ENCODE data around the gene PAM. TPM values are rescaled to one million over a fixed set of nuclear protein-coding genes. Genes with fewer than 3 reads are reported as not detected.

Gene PAM
- total and polyA plus RNA-seq, 2 of the 13 experiments (the other 11 are each of a cell fraction or from before 2014, with no cell fraction given): 20.2 to 79.1 TPM

GRCh38 chr5:102895234-102895633 lies 140.1 kb downstream of the PAM start:
- intact Hi-C loops (cut with micrococcal nuclease; ENCODE audit: unreplicated experiment): no loop called here
- H3K4me1 ChIP-seq (ENCODE audit: insufficient read depth, low read length): no peaks in the 10 kb centered on the region
- in situ Hi-C loops (cut with HindIII; ENCODE audit: extremely low pct_ligation_motif_present, low pct_unique_long_range_greater_than_20kb): no loop called here
- no peak overlapping the region for H3K9ac ChIP-seq (ENCODE audit: insufficient read depth, low read depth, low read length)
- H3K4me3 ChIP-seq (replicated peaks in 1 of 3; ENCODE audit: insufficient read depth in 1 of 3, low read depth in 2 of 3, low read length in 3 of 3): no peak overlapping the region
- TF ChIP-seq PHB2 (IDR thresholded peaks at IDR 0.05; ENCODE audit: partially characterized antibody) (no peak), NONO (IDR thresholded peaks at IDR 0.05) (no peak), NONO (CRISPR knock-in tag; conservative IDR thresholded peaks at IDR 0.05) (no peak), CREM (IDR thresholded peaks at IDR 0.05) (no peak), CREM (CRISPR knock-in tag; IDR thresholded peaks at IDR 0.05) (no peak), SATB2 (CRISPR knock-in tag; IDR thresholded peaks at IDR 0.05) (no peak), BCLAF1 (IDR thresholded peaks at IDR 0.05) (no peak)
- BruUV-seq (replicated peaks): no TSS peak
- ChIA-PET CTCF (ENCODE audit: low intra/inter-chr PET ratio, low total read pairs) (no interaction called here), POLR2A (no interaction called here)
- DNase-seq (ENCODE audit: low spot score) (no peak), FAIRE-seq (no peak), ATAC-seq (no peak)
- H3K27me3 ChIP-seq (ENCODE audit: control insufficient read depth in 1 of 2, insufficient read depth in 2 of 2, low read length in 2 of 2): no peaks in the 10 kb centered on the region
- no peak overlapping the region for H2AFZ ChIP-seq (ENCODE audit: low read length)
- H3K36me3 ChIP-seq (replicated peaks in 1 of 2; ENCODE audit: control insufficient read depth in 1 of 2, insufficient read depth in 2 of 2, low read length in 2 of 2): no peaks in the 10 kb centered on the region
- H3K79me2 ChIP-seq (ENCODE audit: insufficient read depth, low read length): no peaks in the 10 kb centered on the region
- no peaks in the 10 kb centered on the region for H3K9me3 ChIP-seq (ENCODE audit: low read length)
- no peaks in the 10 kb centered on the region for H4K20me1 ChIP-seq (ENCODE audit: insufficient read depth, low read length)
- no peak overlapping the region for H3K4me2 ChIP-seq (ENCODE audit: low read depth, low read length)
- no peak overlapping the region for H3K27ac ChIP-seq (ENCODE audit: extremely low read length, insufficient read depth, low read length)

GRCh38 chr5:102895976-102896375 lies 140.9 kb downstream of the PAM start:
- Histone ChIP-seq H2AFZ (ENCODE audit: low read length) (no peak overlapping the region), H3K36me3 (replicated peaks in 1 of 2; ENCODE audit: control insufficient read depth in 1 of 2, insufficient read depth in 2 of 2, low read length in 2 of 2) (no peaks in the 10 kb centered on the region), H3K79me2 (ENCODE audit: insufficient read depth, low read length) (no peaks in the 10 kb centered on the region), H3K9me3 (ENCODE audit: low read length) (no peaks in the 10 kb centered on the region), H3K27me3 (ENCODE audit: control insufficient read depth in 1 of 2, insufficient read depth in 2 of 2, low read length in 2 of 2) (no peaks in the 10 kb centered on the region), H3K4me3 (replicated peaks in 1 of 3; ENCODE audit: insufficient read depth in 1 of 3, low read depth in 2 of 3, low read length in 3 of 3) (no peak overlapping the region), H3K9ac (ENCODE audit: insufficient read depth, low read depth, low read length) (no peak overlapping the region), H3K27ac (ENCODE audit: extremely low read length, insufficient read depth, low read length) (no peak overlapping the region), H3K4me2 (ENCODE audit: low read depth, low read length) (no peak overlapping the region), H4K20me1 (ENCODE audit: insufficient read depth, low read length) (no peaks in the 10 kb centered on the region), H3K4me1 (ENCODE audit: insufficient read depth, low read length) (no peaks in the 10 kb centered on the region)
- CTCF ChIA-PET (ENCODE audit: low intra/inter-chr PET ratio, low total read pairs): no interaction called here
- intact Hi-C loops (cut with micrococcal nuclease; ENCODE audit: unreplicated experiment): no loop called here
- no peak for ATAC-seq
- in situ Hi-C loops (cut with HindIII; ENCODE audit: extremely low pct_ligation_motif_present, low pct_unique_long_range_greater_than_20kb): no loop called here
- no TSS peak for BruUV-seq (replicated peaks)
- DNase-seq (ENCODE audit: low spot score): no peak
- 80% methylated on average over 6 of the region's 6 CpGs for WGBS (ENCODE audit: low lambda C conversion rate)
- POLR2A ChIA-PET: no interaction called here
- no peak for FAIRE-seq
- TF ChIP-seq SIN3B (IDR thresholded peaks at IDR 0.05; ENCODE audit: low read length) (no peak), PHF20 (CRISPR knock-in tag; IDR thresholded peaks at IDR 0.05) (no peak), ZSCAN21 (CRISPR knock-in tag; IDR thresholded peaks at IDR 0.05; ENCODE audit: borderline replicate concordance) (no peak), MATR3 (CRISPR knock-in tag; IDR thresholded peaks at IDR 0.05) (no peak), U2AF2 (IDR thresholded peaks at IDR 0.05; ENCODE audit: low read depth, low read length) (no peak), SIX4 (CRISPR knock-in tag; IDR thresholded peaks at IDR 0.05) (no peak), MNT (IDR thresholded peaks at IDR 0.05) (no peak), RAD51 (IDR thresholded peaks at IDR 0.05; ENCODE audit: borderline replicate concordance) (no peak), ZFP91 (CRISPR knock-in tag; IDR thresholded peaks at IDR 0.05; ENCODE audit: borderline replicate concordance) (no peak), ZFP36 (IDR thresholded peaks at IDR 0.05; ENCODE audit: borderline replicate concordance, low read depth, low read length, partially characterized antibody) (no peak)
